LNCAP (cell line): ENCODE data around the gene AK4.

ENCODE experiments used
- CTCF ChIP-seq: fragments of 450-650 bp; IDR thresholded peaks from 2 replicates; pipeline ENCODE4 v1.5.1; 2017; ENCODE audit warnings: mild to moderate bottlenecking

AK4 gene

GRCh38 chr1:65277605-65278347 is 129.8 kb downstream of the AK4 start:
- TF ChIP-seq CTCF: no peak

- TF ChIP-seq CTCF: no peak
These were observed 130.5 kb downstream of the AK4 start for GRCh38 chr1:65278376-65279069.

GRCh38 chr1:65279070-65279779 is 131.2 kb downstream of the AK4 start:
- no peak for TF ChIP-seq CTCF
